Astrocyte (in vitro differentiated cells and primary cell): ENCODE data around the gene POU2F3. TPM values are rescaled to one million over a fixed set of nuclear protein-coding genes. Genes with fewer than 3 reads are reported as not detected.

ENCODE experiments used
- DNase-seq: peaks from one replicate; pipeline ENCODE4 v3.0.0-alpha.2; 2010; ENCODE audit warnings: low read depth
- FAIRE-seq: peaks from 2 replicates; lab custom pipeline; 2011; peaks lifted over from hg19 to GRCh38; lab: Jason Lieb, UNC
- H2AFZ ChIP-seq: 2 replicates; pipeline ENCODE4 v1.6.0; 2012; ENCODE audit warnings: low read depth, low read length, inconsistent platforms
- H3K27ac ChIP-seq: 2 replicates; pipeline ENCODE4 v1.5.1; 2011; ENCODE audit warnings: low read depth, low read length, inconsistent platforms
- H3K27me3 ChIP-seq: 2 replicates; pipeline ENCODE4 v1.6.0; 2011; ENCODE audit warnings: low read length, inconsistent platforms; ENCODE audit not compliant: insufficient read depth
- H3K36me3 ChIP-seq: 2 replicates; pipeline ENCODE4 v1.5.1; 2011; ENCODE audit warnings: low read length, inconsistent platforms; ENCODE audit not compliant: insufficient read depth
- H3K4me1 ChIP-seq: 2 replicates; pipeline ENCODE4 v1.5.1; 2011; ENCODE audit warnings: low read length, inconsistent platforms; ENCODE audit not compliant: insufficient read depth
- H3K4me2 ChIP-seq: 2 replicates; pipeline ENCODE4 v1.6.0; 2012; ENCODE audit warnings: low read length, inconsistent platforms
- H3K4me3 ChIP-seq: 2 replicates; pipeline ENCODE4 v1.5.1; 2011; ENCODE audit warnings: low read depth, mild to moderate bottlenecking, low read length, inconsistent platforms; ENCODE audit not compliant: insufficient read depth
- H3K79me2 ChIP-seq: 2 replicates; pipeline ENCODE4 v1.6.0; 2012; ENCODE audit warnings: mild to moderate bottlenecking, low read length, inconsistent platforms; ENCODE audit not compliant: insufficient read depth
- H3K9ac ChIP-seq: 2 replicates; pipeline ENCODE4 v1.6.0; 2012; ENCODE audit warnings: mild to moderate bottlenecking, low read length, inconsistent platforms
- H3K9me3 ChIP-seq: 2 replicates; pipeline ENCODE4 v1.5.1; 2012; ENCODE audit warnings: low read depth, mild to moderate bottlenecking, low read length, inconsistent platforms; ENCODE audit not compliant: insufficient read depth
- H4K20me1 ChIP-seq: 2 replicates; pipeline ENCODE4 v1.6.0; 2012; ENCODE audit warnings: low read length, inconsistent platforms; ENCODE audit not compliant: insufficient read depth
- H3K27ac Mint-ChIP-seq: one replicate; pipeline ENCODE4 v1.8.0; 2021; ENCODE audit warnings: mild to moderate bottlenecking, mixed read lengths; ENCODE audit not compliant: unreplicated experiment
- H3K27me3 Mint-ChIP-seq: one replicate; pipeline ENCODE4 v1.8.0; 2021; ENCODE audit warnings: low read depth, mixed read lengths; ENCODE audit not compliant: unreplicated experiment
- H3K36me3 Mint-ChIP-seq: one replicate; pipeline ENCODE4 v1.8.0; 2021; ENCODE audit warnings: low read depth, mixed read lengths; ENCODE audit not compliant: unreplicated experiment
- H3K4me1 Mint-ChIP-seq: one replicate; pipeline ENCODE4 v1.8.0; 2021; ENCODE audit warnings: low read depth, mixed read lengths; ENCODE audit not compliant: unreplicated experiment
- H3K4me3 Mint-ChIP-seq: one replicate; pipeline ENCODE4 v1.8.0; 2021; ENCODE audit warnings: mild to moderate bottlenecking, moderate library complexity, mixed read lengths; ENCODE audit not compliant: unreplicated experiment
- H3K9me3 Mint-ChIP-seq: one replicate; pipeline ENCODE4 v1.8.0; 2021; ENCODE audit warnings: mild to moderate bottlenecking, mixed read lengths; ENCODE audit not compliant: unreplicated experiment
- EZH2 ChIP-seq: IDR thresholded peaks from 2 replicates; pipeline ENCODE4 v1.6.1; 2012; ENCODE audit warnings: mild to moderate bottlenecking, low read length, inconsistent platforms; ENCODE audit not compliant: insufficient read depth
- total RNA-seq: library from RNA; stranded (reverse); gene quantifications from 2 replicates; pipeline ENCODE4 v1.2.1, GENCODE V29; 2021
- TF ChIP-seq, protein P1 (sequence below): IDR thresholded peaks from 2 replicates; pipeline ENCODE4 v1.5.1; 2011; ENCODE audit warnings: low read depth, mild to moderate bottlenecking, inconsistent platforms, low read length, moderate library complexity; ENCODE audit not compliant: insufficient read depth

Gene POU2F3
- total RNA-seq, 1 donor from 2014 or later = 0.20 TPM

DNA sequence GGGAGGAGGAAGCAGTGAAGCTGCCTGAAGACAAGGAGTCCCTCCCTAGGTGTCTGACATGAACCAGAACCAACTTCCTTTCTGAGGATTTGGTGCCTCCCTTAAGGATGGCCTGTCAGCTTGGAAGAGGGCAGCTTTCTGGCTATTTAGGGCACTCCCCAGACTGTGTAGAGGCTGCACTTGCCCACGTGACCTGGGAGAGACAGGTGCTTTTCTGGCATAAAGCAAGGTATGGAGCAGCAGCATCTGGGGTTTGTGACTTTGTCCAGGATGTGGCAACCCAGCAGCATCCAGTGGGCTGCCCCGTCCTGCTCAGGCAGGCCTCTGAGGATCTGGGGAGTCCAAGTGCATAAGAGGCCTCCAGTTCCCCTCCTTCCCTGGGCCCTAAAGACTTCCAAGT, 43.2 kb downstream of the POU2F3 start:
- Histone ChIP-seq H3K79me2 (no peaks in the 10 kb centered on the region), H3K27me3 (peaks cover 2% of the 10 kb centered on the region), H3K36me3 (no peaks in the 10 kb centered on the region), H3K27ac (no peak overlapping the region), H3K9ac (no peak overlapping the region), H3K4me3 (no peak overlapping the region), H3K9me3 (no peaks in the 10 kb centered on the region), H3K4me1 (no peaks in the 10 kb centered on the region), H2AFZ (no peak overlapping the region), H3K4me2 (no peak overlapping the region), H4K20me1 (no peaks in the 10 kb centered on the region)
- peaks cover 15% of the 10 kb centered on the region for H3K27me3 Mint-ChIP-seq
- peaks cover 10% of the 10 kb centered on the region for H3K4me1 Mint-ChIP-seq
- H3K4me3 Mint-ChIP-seq = no peak overlapping the region
- FAIRE-seq (no peak), DNase-seq (no peak)
- no peaks in the 10 kb centered on the region for H3K36me3 Mint-ChIP-seq
- no peak overlapping the region for H3K27ac Mint-ChIP-seq
- TF ChIP-seq, protein P1, sequence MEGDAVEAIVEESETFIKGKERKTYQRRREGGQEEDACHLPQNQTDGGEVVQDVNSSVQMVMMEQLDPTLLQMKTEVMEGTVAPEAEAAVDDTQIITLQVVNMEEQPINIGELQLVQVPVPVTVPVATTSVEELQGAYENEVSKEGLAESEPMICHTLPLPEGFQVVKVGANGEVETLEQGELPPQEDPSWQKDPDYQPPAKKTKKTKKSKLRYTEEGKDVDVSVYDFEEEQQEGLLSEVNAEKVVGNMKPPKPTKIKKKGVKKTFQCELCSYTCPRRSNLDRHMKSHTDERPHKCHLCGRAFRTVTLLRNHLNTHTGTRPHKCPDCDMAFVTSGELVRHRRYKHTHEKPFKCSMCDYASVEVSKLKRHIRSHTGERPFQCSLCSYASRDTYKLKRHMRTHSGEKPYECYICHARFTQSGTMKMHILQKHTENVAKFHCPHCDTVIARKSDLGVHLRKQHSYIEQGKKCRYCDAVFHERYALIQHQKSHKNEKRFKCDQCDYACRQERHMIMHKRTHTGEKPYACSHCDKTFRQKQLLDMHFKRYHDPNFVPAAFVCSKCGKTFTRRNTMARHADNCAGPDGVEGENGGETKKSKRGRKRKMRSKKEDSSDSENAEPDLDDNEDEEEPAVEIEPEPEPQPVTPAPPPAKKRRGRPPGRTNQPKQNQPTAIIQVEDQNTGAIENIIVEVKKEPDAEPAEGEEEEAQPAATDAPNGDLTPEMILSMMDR = no peak
- TF ChIP-seq EZH2 = no peak
- H3K9me3 Mint-ChIP-seq = no peaks in the 10 kb centered on the region

DNA sequence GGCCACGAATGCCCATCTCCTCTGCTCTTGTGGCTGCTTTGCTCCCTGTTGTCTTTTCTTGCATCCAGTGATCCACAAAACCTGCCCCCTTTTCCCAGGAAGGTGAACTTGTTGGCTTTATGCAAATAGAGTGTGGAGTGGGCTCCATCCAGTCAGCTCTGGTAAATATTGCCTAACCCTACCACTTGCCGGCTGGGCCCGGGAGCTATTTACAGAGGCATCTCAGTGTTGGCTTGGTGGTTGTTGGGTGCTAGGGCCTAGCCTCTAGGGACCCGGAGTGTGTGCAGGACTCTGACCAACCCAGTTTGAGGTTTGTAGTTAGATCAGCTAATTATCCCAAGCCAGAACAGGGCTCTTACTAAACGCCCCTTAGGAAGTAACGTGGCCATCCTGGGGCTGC, 44.3 kb downstream of the POU2F3 start:
- H3K9me3 ChIP-seq = no peaks in the 10 kb centered on the region
- no peak for FAIRE-seq
- no peak overlapping the region for H3K9ac ChIP-seq
- H4K20me1 ChIP-seq = no peaks in the 10 kb centered on the region
- no peak for DNase-seq
- Mint-ChIP-seq H3K27ac (no peak overlapping the region), H3K4me1 (peaks cover 10% of the 10 kb centered on the region), H3K36me3 (no peaks in the 10 kb centered on the region), H3K27me3 (peaks cover 24% of the 10 kb centered on the region), H3K4me3 (no peak overlapping the region), H3K9me3 (no peaks in the 10 kb centered on the region)
- H3K79me2 ChIP-seq = no peaks in the 10 kb centered on the region
- no peak overlapping the region for H2AFZ ChIP-seq
- peaks cover 6% of the 10 kb centered on the region for H3K27me3 ChIP-seq
- no peak overlapping the region for H3K27ac ChIP-seq
- H3K4me3 ChIP-seq = no peak overlapping the region
- TF ChIP-seq, protein P1 = no peak
- TF ChIP-seq EZH2 = no peak
- no peak overlapping the region for H3K4me2 ChIP-seq
- no peaks in the 10 kb centered on the region for H3K36me3 ChIP-seq
- H3K4me1 ChIP-seq = no peaks in the 10 kb centered on the region

DNA sequence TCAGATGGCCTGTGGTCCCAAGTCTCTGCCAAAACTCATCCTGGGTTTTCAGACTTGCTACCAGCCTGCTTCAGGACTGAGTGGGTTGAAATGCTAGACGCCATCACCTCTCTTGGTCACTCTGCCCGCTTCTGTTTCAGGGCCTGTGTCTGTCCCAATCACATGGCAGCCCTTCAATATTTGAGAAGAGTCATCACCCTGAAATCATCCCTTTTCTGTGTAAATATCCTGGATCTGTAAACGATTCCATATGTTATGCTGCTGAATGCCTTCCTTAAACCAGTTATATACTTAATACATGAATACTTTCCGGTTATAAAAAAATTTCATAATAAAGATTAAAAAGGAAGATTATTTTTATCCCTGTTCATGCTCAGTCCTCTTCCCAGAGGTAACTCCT, 45.3 kb downstream of the POU2F3 start:
- no peak overlapping the region for H3K4me3 Mint-ChIP-seq
- no peaks in the 10 kb centered on the region for H3K36me3 ChIP-seq
- no peak overlapping the region for H3K9ac ChIP-seq
- no peak overlapping the region for H3K4me2 ChIP-seq
- peaks cover 10% of the 10 kb centered on the region for H3K4me1 Mint-ChIP-seq
- H3K79me2 ChIP-seq = no peaks in the 10 kb centered on the region
- peaks cover 34% of the 10 kb centered on the region for H3K27me3 Mint-ChIP-seq
- no peaks in the 10 kb centered on the region for H3K36me3 Mint-ChIP-seq
- H3K9me3 ChIP-seq = no peaks in the 10 kb centered on the region
- H3K4me3 ChIP-seq = no peak overlapping the region
- H3K4me1 ChIP-seq = no peaks in the 10 kb centered on the region
- H3K27ac Mint-ChIP-seq = no peak overlapping the region
- TF ChIP-seq EZH2 = no peak
- TF ChIP-seq, protein P1 = no peak
- FAIRE-seq (no peak), DNase-seq (no peak)
- no peak overlapping the region for H3K27ac ChIP-seq
- H4K20me1 ChIP-seq = no peaks in the 10 kb centered on the region
- no peak overlapping the region for H2AFZ ChIP-seq
- peaks cover 10% of the 10 kb centered on the region for H3K27me3 ChIP-seq
- H3K9me3 Mint-ChIP-seq = no peaks in the 10 kb centered on the region
